CD14-positive monocyte (primary cell): ENCODE results near the gene PTPRC. TPM values are rescaled to one million over a fixed set of nuclear protein-coding genes. Genes with fewer than 3 reads are reported as not detected.
A peak's percentile ranks its signal among the peaks of the same experiment; 100 is the strongest.

Experiments
- DNase-seq, 3 donors: peaks; one replicate each; pipeline ENCODE4 v3.0.0-alpha.2; 2011 to 2022
- H2AFZ ChIP-seq: 2 replicates; pipeline ENCODE4 v1.6.0; 2012; ENCODE audit warnings: mild to moderate bottlenecking, low read depth, low read length, inconsistent platforms; ENCODE audit not compliant: insufficient read depth, poor library complexity, severe bottlenecking
- H3K27ac ChIP-seq, 2 donors: 1 replicate in 1 of 2; 2 replicates in 1 of 2; pipeline ENCODE4 v1.5.1; 2012 to 2013; ENCODE audit warnings: low read length in 2 of 2, control low read depth in 1 of 2, inconsistent platforms in 1 of 2, low read depth in 1 of 2, mild to moderate bottlenecking in 1 of 2
- H3K27me3 ChIP-seq, 2 donors: one replicate each; pipeline versions ENCODE4 v1.6.0 to v1.6.1; 2011 to 2013; ENCODE audit warnings: low read length in 2 of 2; ENCODE audit not compliant: control insufficient read depth in 2 of 2, insufficient read depth in 2 of 2
- H3K36me3 ChIP-seq, 2 donors: replicated peaks in 1 of 2; 1 replicate in 1 of 2; 2 replicates in 1 of 2; pipeline versions ENCODE4 v1.5.1 to v1.6.1; 2012 to 2013; ENCODE audit warnings: low read length in 2 of 2, control low read depth in 1 of 2, inconsistent platforms in 1 of 2, mild to moderate bottlenecking in 1 of 2; ENCODE audit not compliant: insufficient read depth in 2 of 2, control insufficient read depth in 1 of 2
- H3K4me1 ChIP-seq, 2 donors: 1 replicate in 1 of 2; 2 replicates in 1 of 2; pipeline versions ENCODE4 v1.5.1 to v1.6.1; 2012 to 2013; ENCODE audit warnings: low read length in 2 of 2, control low read depth in 1 of 2, inconsistent platforms in 1 of 2, mild to moderate bottlenecking in 1 of 2, moderate library complexity in 1 of 2; ENCODE audit not compliant: insufficient read depth in 2 of 2, control insufficient read depth in 1 of 2
- H3K4me2 ChIP-seq: replicated peaks from 2 replicates; pipeline ENCODE3; 2012; ENCODE audit warnings: low read length, moderate library complexity, mild to moderate bottlenecking; ENCODE audit not compliant: poor library complexity, severe bottlenecking; ENCODE audit errors: extremely low read depth
- H3K4me3 ChIP-seq, 3 experiments: fragments of 200-600 bp in 1 of 3; sonication (generic) in 1 of 3; replicated peaks in 1 of 3; 1 replicate in 2 of 3; 2 replicates in 1 of 3; pipeline ENCODE4 v1.5.1; 2011 to 2013; ENCODE audit warnings: low read length in 3 of 3, mild to moderate bottlenecking in 3 of 3, control low read depth in 2 of 3, low read depth in 2 of 3, inconsistent platforms in 1 of 3, moderate library complexity in 1 of 3
- H3K79me2 ChIP-seq: 2 replicates; pipeline ENCODE4 v1.6.0; 2012; ENCODE audit warnings: mild to moderate bottlenecking, control low read depth, inconsistent platforms, low read length, moderate library complexity; ENCODE audit not compliant: insufficient read depth
- H3K9ac ChIP-seq: 2 replicates; pipeline ENCODE4 v1.6.0; 2017; ENCODE audit warnings: low read length, mild to moderate bottlenecking; ENCODE audit not compliant: insufficient read depth, poor library complexity, severe bottlenecking
- H3K9me3 ChIP-seq, 2 donors: replicated peaks in 1 of 2; 1 replicate in 1 of 2; 2 replicates in 1 of 2; pipeline versions ENCODE4 v1.5.1 to v1.6.1; 2012 to 2013; ENCODE audit warnings: low read length in 2 of 2, control low read depth in 1 of 2; ENCODE audit not compliant: control insufficient read depth in 1 of 2, insufficient read depth in 1 of 2
- H4K20me1 ChIP-seq: 2 replicates; pipeline ENCODE4 v1.6.0; 2012; ENCODE audit warnings: mild to moderate bottlenecking, low read length, control low read depth, moderate library complexity; ENCODE audit not compliant: insufficient read depth
- H3K27ac Mint-ChIP-seq, 7 donors: one replicate each; pipeline ENCODE4 v1.8.0; 2020; ENCODE audit warnings: mild to moderate bottlenecking in 7 of 7, mixed read lengths in 7 of 7, moderate library complexity in 6 of 7, inconsistent platforms in 2 of 7
- H3K27me3 Mint-ChIP-seq, 3 donors: one replicate each; pipeline ENCODE4 v1.8.0; 2021 to 2022; ENCODE audit warnings: low read depth in 3 of 3, mild to moderate bottlenecking in 3 of 3, mixed read lengths in 3 of 3, moderate library complexity in 3 of 3, inconsistent platforms in 1 of 3
- H3K36me3 Mint-ChIP-seq, 2 donors: one replicate each; pipeline ENCODE4 v1.8.0; 2020; ENCODE audit warnings: mixed read lengths in 2 of 2, inconsistent platforms in 1 of 2, mild to moderate bottlenecking in 1 of 2
- H3K4me1 Mint-ChIP-seq: one replicate; pipeline ENCODE4 v1.8.0; 2020; ENCODE audit warnings: mild to moderate bottlenecking, mixed read lengths
- H3K4me3 Mint-ChIP-seq, 2 donors: one replicate each; pipeline ENCODE4 v1.8.0; 2020; ENCODE audit warnings: mild to moderate bottlenecking in 2 of 2, mixed read lengths in 2 of 2, moderate library complexity in 1 of 2
- H3K9me3 Mint-ChIP-seq, 7 donors: one replicate each; pipeline ENCODE4 v1.8.0; 2020 to 2022; ENCODE audit warnings: mixed read lengths in 7 of 7, mild to moderate bottlenecking in 6 of 7, moderate library complexity in 6 of 7, inconsistent platforms in 2 of 7
- WGBS: methylation state at CpG from one replicate; pipeline ENCODE4 v1.1.5; 2013; ENCODE audit warnings: missing lambda C conversion rate; ENCODE audit not compliant: insufficient coverage; 5-methylcytosine and 5-hydroxymethylcytosine counted together
- intact Hi-C, 2 donors: fragments of 100-400 bp; cut with micrococcal nuclease; formaldehyde crosslinking; loops; one replicate each; pipeline versions ENCODE4 v1.15.0 to v1.15.1; 2023
- polyA plus RNA-seq, 3 donors: library from polyadenylated mRNA; depleted of rRNA in 1 of 3; unstranded in 2 of 3; stranded (reverse) in 1 of 3; fragments of 300-500 nt in 2 of 3; fragments of >200 nt in 1 of 3; fragmentation: Illumina TruSeq in 2 of 3; gene quantifications; 1 replicate in 2 of 3; 2 replicates in 1 of 3; pipeline ENCODE4 v1.2.3, GENCODE V29; 2012 to 2021
- TF ChIP-seq, protein P1 (sequence below): fragments of 200-600 bp; IDR thresholded peaks from one replicate; pipeline ENCODE4 v1.8.0; 2022; ENCODE audit warnings: antibody characterized with exemption, mild to moderate bottlenecking

PTPRC gene
- polyA plus RNA-seq, 3 donors, result 410 to 992 (median 667) TPM

DNA sequence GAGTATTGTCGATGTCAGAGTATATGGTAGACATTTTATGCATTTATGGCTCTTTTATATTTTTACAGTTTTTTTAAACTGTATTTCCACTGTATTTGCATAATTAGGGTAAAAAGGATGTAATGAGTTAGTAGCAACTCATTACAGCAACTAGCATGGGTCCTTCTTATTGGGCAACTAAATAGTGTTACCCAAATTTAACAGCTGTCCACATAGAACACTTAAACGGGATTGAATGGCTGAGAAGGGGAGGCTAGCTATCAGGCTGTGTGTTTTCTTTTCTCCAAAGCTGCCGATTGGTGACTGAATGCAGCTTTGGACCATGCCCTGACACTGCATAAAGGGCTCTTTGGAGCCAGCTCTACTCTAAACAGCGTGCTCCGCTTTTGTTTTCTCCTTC lies 75.4 kb downstream of the PTPRC start:
- H3K27me3 Mint-ChIP-seq, result no peaks in the 10 kb centered on the region
- no CpG with 5 or more reads among the region's 5 CpGs for WGBS
- no peak overlapping the region for H3K27ac Mint-ChIP-seq
- Histone ChIP-seq H3K79me2 (no peaks in the 10 kb centered on the region), H3K4me2 (no peak overlapping the region), H3K9me3 (no peaks in the 10 kb centered on the region), H3K36me3 (peaks cover 93 to 100% of the 10 kb centered on the region in 2 donors), H3K4me3 (no peak overlapping the region), H3K9ac (no peak overlapping the region), H2AFZ (no peak overlapping the region), H4K20me1 (peaks cover 98% of the 10 kb centered on the region), H3K4me1 (peaks cover 7 to 8% of the 10 kb centered on the region in 2 donors), H3K27ac (no peak overlapping the region), H3K27me3 (no peaks in the 10 kb centered on the region)
- no peak overlapping the region for H3K4me3 Mint-ChIP-seq
- intact Hi-C loops, result loop anchor here in 1 of 2 donors (5.0 kb wide), 1 partner anchor 33 kb away; no protein-coding TSS in a partner anchor
- peaks cover 81 to 89% of the 10 kb centered on the region in 2 donors for H3K36me3 Mint-ChIP-seq
- no peak for DNase-seq
- H3K9me3 Mint-ChIP-seq, result no peaks in the 10 kb centered on the region
- TF ChIP-seq, protein P1, sequence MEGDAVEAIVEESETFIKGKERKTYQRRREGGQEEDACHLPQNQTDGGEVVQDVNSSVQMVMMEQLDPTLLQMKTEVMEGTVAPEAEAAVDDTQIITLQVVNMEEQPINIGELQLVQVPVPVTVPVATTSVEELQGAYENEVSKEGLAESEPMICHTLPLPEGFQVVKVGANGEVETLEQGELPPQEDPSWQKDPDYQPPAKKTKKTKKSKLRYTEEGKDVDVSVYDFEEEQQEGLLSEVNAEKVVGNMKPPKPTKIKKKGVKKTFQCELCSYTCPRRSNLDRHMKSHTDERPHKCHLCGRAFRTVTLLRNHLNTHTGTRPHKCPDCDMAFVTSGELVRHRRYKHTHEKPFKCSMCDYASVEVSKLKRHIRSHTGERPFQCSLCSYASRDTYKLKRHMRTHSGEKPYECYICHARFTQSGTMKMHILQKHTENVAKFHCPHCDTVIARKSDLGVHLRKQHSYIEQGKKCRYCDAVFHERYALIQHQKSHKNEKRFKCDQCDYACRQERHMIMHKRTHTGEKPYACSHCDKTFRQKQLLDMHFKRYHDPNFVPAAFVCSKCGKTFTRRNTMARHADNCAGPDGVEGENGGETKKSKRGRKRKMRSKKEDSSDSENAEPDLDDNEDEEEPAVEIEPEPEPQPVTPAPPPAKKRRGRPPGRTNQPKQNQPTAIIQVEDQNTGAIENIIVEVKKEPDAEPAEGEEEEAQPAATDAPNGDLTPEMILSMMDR, result no peak
- H3K4me1 Mint-ChIP-seq, result peaks cover 13% of the 10 kb centered on the region

DNA sequence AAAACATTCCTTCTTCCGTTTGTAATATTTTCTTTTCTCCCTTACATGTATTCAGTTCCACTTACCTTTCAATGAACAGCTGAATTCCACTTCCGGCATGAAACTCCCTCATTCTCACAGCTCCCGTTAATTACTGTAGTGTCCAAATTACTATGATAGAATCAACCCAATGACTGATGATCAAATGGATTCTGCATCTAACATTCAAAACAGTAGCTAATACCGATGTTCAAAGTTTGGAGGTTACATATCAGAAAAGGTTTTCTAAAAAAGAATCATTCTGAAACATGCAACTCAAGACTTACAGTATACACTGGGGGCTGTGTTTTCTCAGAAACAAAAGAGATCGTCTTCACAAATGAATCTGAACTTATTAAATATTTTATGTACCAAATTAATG lies 77.2 kb downstream of the PTPRC start:
- H3K4me3 Mint-ChIP-seq, result no peak overlapping the region

More for the DNA sequence above, 77.2 kb downstream of the PTPRC start:
- no peaks in the 10 kb centered on the region for H3K9me3 ChIP-seq
- Mint-ChIP-seq H3K9me3 (no peaks in the 10 kb centered on the region), H3K27me3 (no peaks in the 10 kb centered on the region), H3K36me3 (peaks cover 82 to 91% of the 10 kb centered on the region in 2 donors), H3K27ac (peak overlapping the region in 6 of 7 donors; percentile 14 to 78 (median 36)), H3K4me1 (peaks cover 13% of the 10 kb centered on the region)
- DNase-seq, result no peak
- H3K27me3 ChIP-seq, result no peaks in the 10 kb centered on the region
- TF ChIP-seq, protein P1, result no peak
- intact Hi-C loops, result no loop called here
- H3K4me1 ChIP-seq, result peaks cover 7 to 8% of the 10 kb centered on the region in 2 donors
- no peak overlapping the region for H2AFZ ChIP-seq
- peak overlapping the region in 1 of 2 donors; percentile 4 for H3K27ac ChIP-seq
- no peak overlapping the region for H3K4me3 ChIP-seq
- no peak overlapping the region for H3K4me2 ChIP-seq
- H3K9ac ChIP-seq, result no peak overlapping the region
- WGBS, result no CpG with 5 or more reads among the region's 5 CpGs
- peaks cover 98% of the 10 kb centered on the region for H4K20me1 ChIP-seq
- peaks cover 94 to 100% of the 10 kb centered on the region in 2 donors for H3K36me3 ChIP-seq
- H3K79me2 ChIP-seq, result no peaks in the 10 kb centered on the region
